ENCODE data around the gene SYDE2.

Gene SYDE2

DNA sequence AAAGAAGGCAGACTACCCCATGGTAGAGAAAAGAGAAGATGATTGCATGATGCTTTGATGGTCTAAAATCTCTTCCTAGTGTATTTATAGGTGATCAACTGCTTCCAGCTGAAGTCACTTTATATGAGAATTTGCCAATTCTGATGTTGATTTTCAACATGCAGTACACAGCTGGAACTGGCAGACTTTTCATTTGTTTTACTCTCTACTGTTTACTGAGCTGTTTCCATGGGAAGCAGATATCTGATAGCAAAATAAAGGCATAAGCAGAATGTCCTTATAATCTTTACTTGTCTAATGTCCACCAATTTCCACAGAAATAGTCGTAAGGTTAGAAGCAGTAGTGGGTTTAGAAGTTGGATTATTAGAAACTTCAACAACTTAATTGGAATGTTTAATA is 74.9 kb downstream of the SYDE2 start:
- DNase-seq (ENCODE audit: low spot score): no peak

GRCh38 chr1:85124091-85124490 is 76.7 kb downstream of the SYDE2 start:
- no peak for DNase-seq (ENCODE audit: low spot score)

DNA sequence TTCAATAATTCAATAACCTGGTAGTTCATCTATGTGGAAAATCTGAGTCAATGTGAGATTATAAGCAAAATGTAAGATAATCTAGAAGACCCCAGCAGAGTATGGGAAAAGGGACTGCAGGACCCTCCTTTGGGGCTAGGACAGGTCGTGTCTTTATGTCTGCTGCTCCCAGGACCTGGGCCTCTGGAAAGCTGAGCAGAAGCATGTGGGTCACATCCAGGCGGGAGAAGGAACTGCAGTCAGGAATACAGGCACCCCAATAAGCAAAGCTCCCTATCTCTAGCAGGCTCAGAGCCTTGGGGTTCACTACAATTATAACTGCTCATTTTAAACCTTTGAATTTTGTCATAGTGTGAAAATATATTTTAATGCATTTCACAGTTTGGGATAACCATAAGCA is 78.6 kb downstream of the SYDE2 start:
- DNase-seq (ENCODE audit: low spot score): no peak

DNA sequence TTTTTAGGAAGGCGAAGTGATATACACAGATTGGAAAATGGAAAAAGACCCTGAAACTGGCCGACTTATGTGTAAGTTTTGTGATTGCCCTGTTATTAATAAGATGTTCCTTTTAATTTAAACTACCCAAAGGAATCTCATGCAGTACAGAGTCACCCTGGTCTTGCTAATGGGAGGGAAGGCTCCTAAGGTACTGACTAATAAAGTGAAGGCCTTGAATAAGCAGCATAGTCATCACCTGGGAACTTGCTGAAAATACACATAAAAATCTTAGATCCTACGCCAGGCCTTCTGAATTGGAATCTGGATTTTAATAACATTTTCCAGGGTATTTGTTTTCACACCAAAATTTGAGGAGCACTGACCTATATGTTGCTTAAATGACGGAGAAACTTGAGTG is 79.1 kb downstream of the SYDE2 start:
- no peak for DNase-seq (ENCODE audit: low spot score)

- DNase-seq (ENCODE audit: low spot score): no peak
Observed at GRCh38 chr1:85118751-85119150, 82.1 kb downstream of the SYDE2 start.

DNA sequence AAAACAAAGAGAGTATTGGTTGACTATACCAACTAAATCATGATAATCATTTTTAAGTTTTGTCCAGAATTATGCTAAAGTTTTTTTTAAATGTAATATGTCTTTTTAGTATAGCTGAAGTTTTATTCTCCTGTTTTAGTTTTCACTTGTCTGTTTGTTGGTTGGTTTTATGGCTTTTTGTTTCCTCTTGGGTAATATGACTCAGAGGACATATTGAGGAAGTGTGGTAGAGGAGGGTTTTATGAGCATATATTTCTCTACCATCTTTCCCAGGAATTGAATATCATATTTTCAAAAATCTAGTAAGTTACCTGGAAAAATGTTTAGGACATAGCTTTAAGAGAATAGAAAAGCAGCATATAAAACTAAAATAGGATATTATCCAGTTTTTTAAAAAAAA is 84.0 kb downstream of the SYDE2 start:
- no peak for DNase-seq (ENCODE audit: low spot score)

GRCh38 chr1:85115933-85116332 is 84.9 kb downstream of the SYDE2 start:
- no peak for DNase-seq (ENCODE audit: low spot score)

- no peak for DNase-seq (ENCODE audit: low spot score)
Observed at GRCh38 chr1:85111695-85112094, 89.1 kb downstream of the SYDE2 start.

DNA sequence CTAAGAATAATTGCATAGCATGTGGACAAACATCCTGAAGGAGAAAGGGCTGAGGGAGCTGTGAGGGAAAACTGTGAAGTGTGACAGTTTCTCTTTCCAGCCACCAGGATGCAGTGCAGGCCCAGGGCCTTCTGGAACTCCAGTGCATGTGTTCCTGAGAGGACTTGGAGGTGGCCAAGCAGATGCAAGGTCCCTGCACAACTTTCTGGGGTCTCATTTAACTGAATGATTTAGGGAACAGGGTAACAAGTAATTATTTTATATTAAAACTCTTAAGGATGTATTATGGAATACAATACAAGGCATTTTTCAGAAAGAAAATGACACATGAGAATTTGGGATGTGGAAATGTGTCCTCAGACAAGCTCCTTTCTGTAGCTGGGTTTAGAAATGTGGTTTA is 91.3 kb downstream of the SYDE2 start:
- DNase-seq (ENCODE audit: low spot score): peak; percentile 55
